Vagina (tissue), 2 donors: ENCODE results near the gene NALCN.

Source experiments
- CTCF ChIP-seq, 3 experiments: fragments of 450-650 bp in 2 of 3; fragments of 200-600 bp in 1 of 3; sonication (generic) in 1 of 3; IDR thresholded peaks; one replicate each; pipeline ENCODE4 v1.5.1; 2017 to 2019; ENCODE audit warnings: antibody characterized with exemption in 3 of 3, mild to moderate bottlenecking in 2 of 3, moderate library complexity in 2 of 3
- POLR2A ChIP-seq, 2 donors: fragments of 450-650 bp; IDR thresholded peaks; one replicate each; pipeline ENCODE4 v1.6.1; 2017; ENCODE audit warnings: antibody characterized with exemption in 2 of 2, mild to moderate bottlenecking in 2 of 2, moderate library complexity in 2 of 2

GRCh38 chr13:101326710-101327109, 89.6 kb downstream of the NALCN start:
- TF ChIP-seq CTCF (IDR thresholded peaks at IDR 0.05), result no peak
- no peak for TF ChIP-seq POLR2A (IDR thresholded peaks at IDR 0.05)
